ENCODE results near the gene SFXN1. TPM values are rescaled to one million over a fixed set of nuclear protein-coding genes. Genes with fewer than 3 reads are reported as not detected.

Gene SFXN1
- total and polyA plus RNA-seq, 12 donors, result 14.3 to 39.6 (median 32.5) TPM

DNA sequence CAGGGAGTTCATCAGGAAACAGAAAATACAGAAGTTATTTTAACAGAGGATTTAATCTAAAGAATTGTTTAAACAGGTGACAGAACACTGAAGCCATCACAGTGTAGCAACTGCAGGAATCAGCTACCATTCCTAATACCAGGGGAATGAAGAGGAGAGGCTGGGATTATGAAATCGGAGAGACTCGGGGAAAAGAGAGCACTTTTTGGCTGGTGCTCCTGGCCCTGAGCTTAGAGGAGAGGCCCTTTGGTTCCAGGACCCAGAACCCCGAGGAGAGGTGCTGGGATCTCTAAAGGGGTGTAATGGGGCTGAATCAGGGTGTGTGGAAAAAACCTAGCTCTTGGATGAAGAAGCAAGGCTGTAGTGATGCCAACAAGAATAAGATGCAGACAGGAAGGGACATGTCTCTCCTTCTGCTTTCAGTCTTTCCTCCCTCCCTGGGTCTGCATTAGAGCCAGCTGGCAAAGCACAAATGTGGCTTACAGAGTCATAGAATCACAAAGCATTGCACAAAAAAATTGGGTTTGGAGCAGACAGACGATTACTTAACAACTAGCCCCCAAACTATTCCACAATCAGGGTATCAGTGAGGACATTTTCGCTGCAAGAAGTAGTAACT, 11.6 kb upstream of the SFXN1 start:
- no peaks in the 10 kb centered on the region for H3K4me1 ChIP-seq
- intact Hi-C loops (cut with DNase I), result no loop called here
- TF ChIP-seq, protein P1, sequence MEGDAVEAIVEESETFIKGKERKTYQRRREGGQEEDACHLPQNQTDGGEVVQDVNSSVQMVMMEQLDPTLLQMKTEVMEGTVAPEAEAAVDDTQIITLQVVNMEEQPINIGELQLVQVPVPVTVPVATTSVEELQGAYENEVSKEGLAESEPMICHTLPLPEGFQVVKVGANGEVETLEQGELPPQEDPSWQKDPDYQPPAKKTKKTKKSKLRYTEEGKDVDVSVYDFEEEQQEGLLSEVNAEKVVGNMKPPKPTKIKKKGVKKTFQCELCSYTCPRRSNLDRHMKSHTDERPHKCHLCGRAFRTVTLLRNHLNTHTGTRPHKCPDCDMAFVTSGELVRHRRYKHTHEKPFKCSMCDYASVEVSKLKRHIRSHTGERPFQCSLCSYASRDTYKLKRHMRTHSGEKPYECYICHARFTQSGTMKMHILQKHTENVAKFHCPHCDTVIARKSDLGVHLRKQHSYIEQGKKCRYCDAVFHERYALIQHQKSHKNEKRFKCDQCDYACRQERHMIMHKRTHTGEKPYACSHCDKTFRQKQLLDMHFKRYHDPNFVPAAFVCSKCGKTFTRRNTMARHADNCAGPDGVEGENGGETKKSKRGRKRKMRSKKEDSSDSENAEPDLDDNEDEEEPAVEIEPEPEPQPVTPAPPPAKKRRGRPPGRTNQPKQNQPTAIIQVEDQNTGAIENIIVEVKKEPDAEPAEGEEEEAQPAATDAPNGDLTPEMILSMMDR (IDR thresholded peaks at IDR 0.05), result no peak
- peak overlapping the region in 1 of 10 donors; percentile 45 for H3K27ac ChIP-seq
- H3K9me3 ChIP-seq, result no peaks in the 10 kb centered on the region
- peaks cover 0 to 25% (median 11%) of the 10 kb centered on the region in 7 donors for H3K27me3 ChIP-seq
- H3K4me3 ChIP-seq, result no peak overlapping the region
- H3K36me3 ChIP-seq, result no peaks in the 10 kb centered on the region
- DNase-seq (peak in 1 of 2 donors; percentile 27), ATAC-seq (peak; percentile 57 to 86 (median 65))
- 56 to 71% methylated on average over 5 of the region's 5 CpGs for WGBS, 2 donors

DNA sequence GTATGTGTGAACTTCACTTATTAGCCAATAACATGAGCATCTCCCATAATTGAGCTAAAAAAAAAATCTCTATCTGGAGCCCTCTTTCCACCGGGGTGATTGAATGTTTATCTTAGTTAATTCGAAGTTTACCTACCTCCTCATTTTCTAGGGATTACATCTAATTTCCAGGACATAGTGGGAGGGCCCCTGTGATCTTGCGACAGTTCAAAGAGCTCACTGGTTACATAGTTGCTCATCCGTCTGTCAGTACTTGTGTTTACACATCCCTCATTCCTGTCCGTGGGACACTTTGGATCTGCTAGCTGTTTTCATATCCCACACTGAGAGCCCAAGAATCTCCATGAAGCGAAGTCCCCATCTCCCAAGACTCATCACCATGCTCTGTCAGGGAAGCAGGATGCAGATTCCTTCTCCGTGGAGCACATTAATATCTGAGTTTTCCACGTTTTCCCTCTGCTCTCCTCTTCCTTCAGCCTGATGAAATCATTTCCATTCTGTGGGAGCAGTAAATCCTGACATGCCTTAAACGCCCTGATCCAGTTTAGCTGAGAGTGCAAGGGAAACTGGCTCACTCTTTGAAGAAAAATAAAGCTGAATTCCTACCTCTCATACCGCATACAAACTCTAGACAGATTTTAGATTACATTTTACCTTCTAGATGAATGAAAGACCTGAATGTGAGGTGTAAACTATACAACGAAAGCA, 10.2 kb upstream of the SFXN1 start:
- Histone ChIP-seq H3K27me3 (peaks cover 0 to 25% (median 11%) of the 10 kb centered on the region in 7 donors), H3K9me3 (no peaks in the 10 kb centered on the region), H3K4me1 (no peaks in the 10 kb centered on the region), H3K27ac (no peak overlapping the region), H3K4me3 (no peak overlapping the region), H3K36me3 (no peaks in the 10 kb centered on the region)
- TF ChIP-seq, protein P1 (IDR thresholded peaks at IDR 0.05), result no peak
- WGBS, 2 donors, result 42 to 45% methylated on average over 11 of the region's 11 CpGs
- DNase-seq, result no peak
- intact Hi-C loops (cut with DNase I), result no loop called here
- ATAC-seq, result no peak

DNA sequence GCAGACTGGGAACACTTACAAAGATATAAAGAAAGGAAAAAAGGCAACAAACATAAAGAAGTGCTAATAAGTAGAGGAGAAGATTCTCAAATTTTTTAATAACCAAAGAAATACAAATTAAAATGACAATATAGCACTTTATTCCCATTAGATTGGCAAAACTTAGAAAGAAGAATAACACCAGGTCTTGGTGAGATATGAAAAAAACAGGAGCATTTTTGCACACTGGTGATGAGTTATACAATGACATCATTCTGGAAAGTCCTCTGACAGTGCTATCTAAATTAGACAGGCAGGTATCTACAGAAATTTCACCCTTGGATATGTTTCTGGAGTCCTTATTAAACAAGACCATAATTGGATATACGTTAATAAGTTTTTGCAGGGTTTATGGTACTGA, 9.5 kb upstream of the SFXN1 start:
- TF ChIP-seq, protein P1 (IDR thresholded peaks at IDR 0.05), result no peak
- intact Hi-C loops (cut with DNase I), result no loop called here
- no peak overlapping the region for H3K4me3 ChIP-seq
- H3K27me3 ChIP-seq, result peaks cover 0 to 24% (median 11%) of the 10 kb centered on the region in 7 donors
- no peak overlapping the region for H3K27ac ChIP-seq
- no peaks in the 10 kb centered on the region for H3K9me3 ChIP-seq
- H3K36me3 ChIP-seq, result no peaks in the 10 kb centered on the region
- ATAC-seq (no peak), DNase-seq (no peak)
- no peaks in the 10 kb centered on the region for H3K4me1 ChIP-seq
- WGBS, 2 donors, result 95 to 98% methylated on average over 1 of the region's 1 CpG

DNA sequence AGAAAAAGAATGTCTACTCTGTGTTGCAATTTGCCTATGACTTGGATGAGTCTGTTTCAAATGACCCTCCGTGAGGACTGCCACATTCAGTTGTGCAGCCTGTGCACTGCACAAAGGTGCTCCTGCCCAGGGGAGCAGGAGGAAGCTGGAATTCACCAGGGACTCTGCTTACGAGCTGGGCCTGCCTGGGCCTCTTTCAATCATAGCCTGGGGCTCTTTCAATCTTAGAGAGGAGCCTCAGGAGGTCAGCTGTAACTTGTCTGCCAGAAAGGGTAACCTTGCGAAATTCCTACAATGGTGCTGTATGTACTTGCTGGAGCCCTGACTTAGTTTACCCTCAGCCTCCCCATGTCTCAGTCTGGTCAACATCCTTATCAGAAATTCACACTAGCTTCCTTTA, 8.4 kb upstream of the SFXN1 start:
- DNase-seq (no peak), ATAC-seq (no peak)
- H3K4me1 ChIP-seq, result no peaks in the 10 kb centered on the region
- no peaks in the 10 kb centered on the region for H3K36me3 ChIP-seq
- TF ChIP-seq, protein P1 (IDR thresholded peaks at IDR 0.05), result no peak
- H3K4me3 ChIP-seq, result no peak overlapping the region
- H3K27ac ChIP-seq, result no peak overlapping the region
- H3K9me3 ChIP-seq, result no peaks in the 10 kb centered on the region
- intact Hi-C loops (cut with DNase I), result no loop called here
- WGBS, 2 donors, result 59 to 81% methylated on average over 3 of the region's 3 CpGs
- peaks cover 0 to 28% (median 11%) of the 10 kb centered on the region in 7 donors for H3K27me3 ChIP-seq
